C4-2B (cell line): Measurements from ENCODE around the gene RAB6C.
"Not testable (repeated sequence)": the region's sequence is repeated elsewhere in the genome, so short reads cannot be mapped to it uniquely, and the experiment has no call there.

Experiments used
- H3K27ac ChIP-seq: fragments of 450-650 bp; 2 replicates; pipeline ENCODE4 v1.5.1; 2017
- ZFX ChIP-seq: fragments of 450-650 bp; IDR thresholded peaks from 2 replicates; pipeline ENCODE4 v1.6.1; 2017

Gene RAB6C

GRCh38 chr2:130019402-130019801 lies 39.9 kb downstream of the RAB6C start:
- H3K27ac ChIP-seq = no peak overlapping the region
- TF ChIP-seq ZFX = no peak

GRCh38 chr2:130020069-130020468 lies 40.6 kb downstream of the RAB6C start:
- H3K27ac ChIP-seq = not testable (repeated sequence)

- H3K27ac ChIP-seq = not testable (repeated sequence)
These were observed 46.5 kb downstream of the RAB6C start for GRCh38 chr2:130025931-130026330.
